ENCODE measurements around the gene LTF. TPM values are rescaled to one million over a fixed set of nuclear protein-coding genes. Genes with fewer than 3 reads are reported as not detected.

The LTF gene
- total and polyA plus RNA-seq, 2 donors (not counting 1 experiment from before 2014, with no cell fraction given): 0.22 TPM; not detected in 1

- Histone ChIP-seq H3K79me2 (ENCODE audit: control insufficient read depth, insufficient read depth, low read length) (no peaks in the 10 kb centered on the region), H3K27me3 (replicated peaks in 1 of 4; ENCODE audit: control extremely low read depth in 1 of 4, control insufficient read depth in 3 of 4, insufficient read depth in 4 of 4, low read length in 3 of 4) (peaks cover 0 to 6% (median 4%) of the 10 kb centered on the region in 4 experiments), H3K36me3 (replicated peaks in 1 of 2; ENCODE audit: control extremely low read depth in 1 of 2, control insufficient read depth in 1 of 2, extremely low read depth in 1 of 2, insufficient read depth in 2 of 2, low read length in 1 of 2) (no peaks in the 10 kb centered on the region), H3K9me3 (ENCODE audit: control extremely low read depth in 1 of 3, control insufficient read depth in 2 of 3, insufficient read depth in 1 of 3, low read length in 2 of 3) (no peaks in the 10 kb centered on the region), H3K27ac (ENCODE audit: low read length in 2 of 2) (no peak overlapping the region), H2AFZ (ENCODE audit: insufficient read depth, low read depth, low read length, poor library complexity, severe bottlenecking) (no peak overlapping the region), H3K4me1 (ENCODE audit: control insufficient read depth in 2 of 2, insufficient read depth in 2 of 2, low read length in 2 of 2) (peaks cover 9 to 11% of the 10 kb centered on the region in 2 donors), H3K4me3 (ENCODE audit: control extremely low read depth in 1 of 5, extremely low read depth in 1 of 5, insufficient read depth in 1 of 5, low read depth in 2 of 5, low read length in 4 of 5) (no peak overlapping the region), H3K9ac (ENCODE audit: low read length) (no peak overlapping the region), H3K4me2 (replicated peaks; ENCODE audit: low read depth, low read length, poor library complexity, severe bottlenecking) (no peak overlapping the region), H4K20me1 (ENCODE audit: control insufficient read depth, insufficient read depth, low read length, poor library complexity, severe bottlenecking) (no peaks in the 10 kb centered on the region)
- no peak for ATAC-seq (ENCODE audit: low read depth)
- Mint-ChIP-seq H3K27me3 (peaks cover 3% of the 10 kb centered on the region), H3K27ac (no peak overlapping the region), H3K4me3 (no peak overlapping the region), H3K9me3 (ENCODE audit: insufficient read depth) (no peaks in the 10 kb centered on the region), H3K4me1 (peaks cover 9% of the 10 kb centered on the region)
- TF ChIP-seq EZH2 (IDR thresholded peaks at IDR 0.05; ENCODE audit: borderline replicate concordance, insufficient read depth, low read depth, low read length, poor library complexity, severe bottlenecking) (no peak), CTCF (IDR thresholded peaks at IDR 0.05) (no peak)
- intact Hi-C loops (cut with micrococcal nuclease): no loop called here
- DNase-seq: peak; percentile 1
- CTCF ChIA-PET: interaction anchor here (0.7 to 9.1 kb wide), 14 partner anchors 11 to 214 kb away, joined by 3 to 275 read pairs (median 20); no protein-coding TSS in a partner anchor
- POLR2A ChIA-PET: interaction anchor here (3.2 kb wide), 1 partner anchor 48 kb away, joined by 26 read pairs; no protein-coding TSS in a partner anchor
- 50% methylated on average over 1 of the region's 6 CpGs for WGBS (ENCODE audit: insufficient coverage)
Measured at GRCh38 chr3:46490338-46491084, 25.8 kb upstream of the LTF start.

GRCh38 chr3:46489875-46490274, 25.2 kb upstream of the LTF start:
- Histone ChIP-seq H2AFZ (ENCODE audit: insufficient read depth, low read depth, low read length, poor library complexity, severe bottlenecking) (no peak overlapping the region), H3K27ac (ENCODE audit: low read length in 2 of 2) (no peak overlapping the region), H3K36me3 (replicated peaks in 1 of 2; ENCODE audit: control extremely low read depth in 1 of 2, control insufficient read depth in 1 of 2, extremely low read depth in 1 of 2, insufficient read depth in 2 of 2, low read length in 1 of 2) (no peaks in the 10 kb centered on the region), H3K79me2 (ENCODE audit: control insufficient read depth, insufficient read depth, low read length) (no peaks in the 10 kb centered on the region), H3K4me2 (replicated peaks; ENCODE audit: low read depth, low read length, poor library complexity, severe bottlenecking) (no peak overlapping the region), H4K20me1 (ENCODE audit: control insufficient read depth, insufficient read depth, low read length, poor library complexity, severe bottlenecking) (no peaks in the 10 kb centered on the region), H3K4me1 (ENCODE audit: control insufficient read depth in 2 of 2, insufficient read depth in 2 of 2, low read length in 2 of 2) (peaks cover 9 to 11% of the 10 kb centered on the region in 2 donors), H3K9me3 (ENCODE audit: control extremely low read depth in 1 of 3, control insufficient read depth in 2 of 3, insufficient read depth in 1 of 3, low read length in 2 of 3) (no peaks in the 10 kb centered on the region), H3K9ac (ENCODE audit: low read length) (no peak overlapping the region), H3K4me3 (ENCODE audit: control extremely low read depth in 1 of 5, extremely low read depth in 1 of 5, insufficient read depth in 1 of 5, low read depth in 2 of 5, low read length in 4 of 5) (no peak overlapping the region), H3K27me3 (replicated peaks in 1 of 4; ENCODE audit: control extremely low read depth in 1 of 4, control insufficient read depth in 3 of 4, insufficient read depth in 4 of 4, low read length in 3 of 4) (peaks cover 0 to 6% (median 4%) of the 10 kb centered on the region in 4 experiments)
- POLR2A ChIA-PET: interaction anchor here (3.2 kb wide), 1 partner anchor 49 kb away, joined by 26 read pairs; no protein-coding TSS in a partner anchor
- no peak for DNase-seq
- no peak overlapping the region for H3K4me3 Mint-ChIP-seq
- CTCF ChIA-PET: interaction anchor here (1.0 to 9.1 kb wide), 21 partner anchors 8 to 551 kb away, joined by 3 to 275 read pairs (median 10); partner anchors contain the start of genes CCR1 and RTP3
- no peak overlapping the region for H3K27ac Mint-ChIP-seq
- WGBS (ENCODE audit: insufficient coverage): no CpG with 5 or more reads among the region's 1 CpG
- TF ChIP-seq CTCF (IDR thresholded peaks at IDR 0.05) (no peak), EZH2 (IDR thresholded peaks at IDR 0.05; ENCODE audit: borderline replicate concordance, insufficient read depth, low read depth, low read length, poor library complexity, severe bottlenecking) (no peak)
- peaks cover 3% of the 10 kb centered on the region for H3K27me3 Mint-ChIP-seq
- H3K9me3 Mint-ChIP-seq (ENCODE audit: insufficient read depth): no peaks in the 10 kb centered on the region
- peaks cover 9% of the 10 kb centered on the region for H3K4me1 Mint-ChIP-seq
- ATAC-seq (ENCODE audit: low read depth): no peak
- intact Hi-C loops (cut with micrococcal nuclease): loop anchor here (2.0 to 10.0 kb wide), 2 partner anchors 51 to 205 kb away; partner anchors contain the start of gene ALS2CL
